Measurements from ENCODE around the gene COPS3. TPM values are rescaled to one million over a fixed set of nuclear protein-coding genes. Genes with fewer than 3 reads are reported as not detected.

Gene COPS3
- 89.4 TPM for total RNA-seq
- long read RNA-seq, transcript COPS3-201 (12 exons, 1,641 nt): major isoform, 116 of 155 reads
- long read RNA-seq, partial matches to known transcripts: 4 of 155 reads
- long read RNA-seq, other reads (novel, unspliced or antisense): 34 of 155 reads

DNA sequence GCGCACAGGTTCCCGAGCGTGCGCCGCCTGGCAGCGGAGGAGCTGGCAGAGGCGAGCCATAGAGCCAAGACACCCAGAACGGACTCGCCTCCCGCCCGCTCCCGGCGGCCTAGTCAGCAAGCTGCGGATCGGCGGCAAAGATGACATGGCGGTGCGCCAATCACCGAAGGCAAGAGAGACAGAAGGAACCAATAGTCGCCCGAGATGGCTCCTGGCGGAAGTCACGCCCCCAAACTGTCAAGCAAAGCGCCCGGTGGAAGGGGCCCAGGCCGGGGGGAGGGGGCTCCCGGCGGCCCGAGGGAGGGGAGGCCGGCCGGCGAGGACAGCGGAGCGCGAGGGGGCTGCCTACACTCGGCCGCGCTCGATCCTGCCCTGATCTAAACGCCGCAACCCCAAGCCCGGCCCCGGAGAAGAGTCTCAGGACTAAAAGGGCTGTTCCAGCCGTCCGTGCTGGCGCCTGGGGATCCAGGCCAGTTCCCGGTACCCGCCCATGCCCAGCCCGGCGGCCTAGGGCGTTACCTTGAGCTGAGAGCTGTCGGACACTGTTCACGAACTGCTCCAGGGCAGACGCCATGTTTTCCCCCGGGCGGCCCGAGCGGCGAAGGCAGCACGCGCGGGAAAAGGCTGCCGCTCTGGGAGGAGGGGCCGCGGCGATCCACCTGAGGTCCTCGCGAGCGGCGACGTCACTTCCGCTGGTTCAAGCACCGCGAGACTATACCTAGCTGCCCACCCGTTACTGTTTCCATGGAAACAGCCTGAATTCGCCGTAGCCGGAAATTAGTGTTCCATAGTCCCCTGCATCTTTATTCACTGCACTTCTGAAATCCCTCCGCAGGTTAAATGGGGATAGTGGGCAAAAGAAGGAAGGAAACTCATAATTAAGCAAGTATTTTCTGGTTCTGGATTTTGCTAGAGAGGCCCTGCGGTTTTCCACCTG lies at the start of gene COPS3:
TSS of gene COPS3 (minus strand) at position 634 of the 937 bp plus-strand sequence. CDS start at position 574, 60 bp downstream.
- ATAC-seq (peak; percentile 97), DNase-seq (peak; percentile 99)
- intact Hi-C loops (cut with micrococcal nuclease): no loop called here

DNA sequence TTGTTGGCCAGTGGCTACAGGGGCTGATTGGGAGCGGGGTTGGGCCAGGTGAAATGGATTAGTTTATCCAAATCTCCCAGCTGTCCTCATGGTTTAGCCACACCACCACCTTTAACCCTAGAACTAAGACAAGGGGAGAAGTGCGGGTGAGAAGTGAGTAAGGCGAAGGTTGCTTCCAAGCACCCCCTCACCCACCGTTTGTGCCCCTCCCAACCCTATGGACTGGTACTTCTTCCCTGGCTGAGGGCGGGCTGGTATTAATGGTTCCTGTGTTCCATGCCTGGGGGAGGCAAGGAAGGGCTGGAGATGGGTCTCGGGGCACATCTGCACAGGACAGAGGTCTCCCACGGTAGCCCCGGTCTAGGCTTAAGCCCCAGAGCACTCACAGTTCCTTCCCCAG lies 47.2 kb upstream of the COPS3 start:
- DNase-seq (peak; percentile 9), ATAC-seq (no peak)
- intact Hi-C loops (cut with micrococcal nuclease): no loop called here

DNA sequence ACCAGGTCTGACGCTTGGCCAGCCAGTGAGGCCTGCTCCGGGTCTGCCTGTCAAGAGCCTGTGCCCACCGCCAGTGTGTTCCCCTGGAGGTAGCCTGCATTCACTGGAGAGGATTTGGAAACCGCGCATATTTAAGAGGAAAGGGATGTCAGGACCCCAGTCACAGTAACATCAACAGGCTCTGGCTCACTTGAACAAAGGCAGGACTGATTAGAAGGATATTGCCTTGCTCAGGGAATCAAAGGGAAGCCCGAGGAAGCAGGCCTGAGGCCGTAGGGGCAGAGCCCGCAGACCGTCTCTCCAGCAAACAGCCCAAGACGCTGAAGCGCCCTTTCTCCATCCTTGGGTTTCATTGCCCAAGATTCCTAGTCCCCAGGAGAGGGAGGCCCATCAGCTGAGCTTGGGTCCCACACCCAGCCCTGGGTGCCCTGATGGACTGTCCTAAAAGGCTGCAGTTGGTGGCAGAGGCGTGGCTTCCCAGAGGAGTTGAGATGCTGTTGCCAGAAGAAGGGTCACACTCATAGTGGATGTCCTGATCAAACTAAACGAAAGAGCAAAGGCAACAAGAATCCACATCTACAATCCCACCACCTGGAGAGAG lies 45.3 kb upstream of the COPS3 start:
- DNase-seq: peak; percentile 5
- ATAC-seq: no peak
- intact Hi-C loops (cut with micrococcal nuclease): no loop called here

DNA sequence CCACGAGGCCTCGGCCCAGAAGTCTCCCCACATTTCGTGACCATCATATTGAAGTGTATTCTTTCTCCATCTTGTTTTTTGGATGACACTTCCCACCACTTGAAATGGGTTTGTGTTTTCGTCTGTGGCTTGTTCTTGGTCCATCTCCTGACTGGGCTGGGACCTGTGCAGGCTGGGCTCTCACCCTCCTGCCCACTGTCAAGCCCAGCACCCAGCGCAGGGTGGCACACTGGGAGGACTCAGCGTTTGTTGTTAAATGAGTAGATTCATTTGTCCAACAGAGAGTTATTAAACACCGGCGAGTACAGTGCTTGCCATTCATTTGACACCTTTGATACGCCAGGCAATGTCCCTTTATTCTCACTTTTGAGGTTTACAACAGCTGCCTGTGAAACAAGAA lies 44.8 kb upstream of the COPS3 start:
- intact Hi-C loops (cut with micrococcal nuclease): no loop called here
- DNase-seq: no peak
- ATAC-seq: no peak

DNA sequence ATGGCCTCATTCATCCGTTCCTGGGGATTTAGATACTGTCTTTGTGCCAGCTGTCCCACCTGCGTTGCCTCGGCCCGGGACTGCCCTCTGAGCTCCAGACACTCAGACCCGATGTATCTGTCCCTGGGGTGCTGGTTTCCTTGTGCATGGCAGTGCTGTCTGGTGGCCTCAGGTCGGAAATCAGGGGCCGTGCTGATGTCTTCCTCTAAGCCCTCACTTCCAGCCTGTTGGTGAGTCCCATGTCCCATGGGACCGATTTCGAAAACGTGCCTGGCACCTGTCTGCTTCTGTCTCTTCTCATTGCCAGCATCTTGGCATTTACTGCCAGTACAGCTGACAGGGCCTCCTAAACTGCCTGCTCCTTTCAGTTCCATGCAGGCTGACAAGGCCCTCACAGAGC lies 44.2 kb upstream of the COPS3 start:
- DNase-seq: no peak
- intact Hi-C loops (cut with micrococcal nuclease): no loop called here
- no peak for ATAC-seq

DNA sequence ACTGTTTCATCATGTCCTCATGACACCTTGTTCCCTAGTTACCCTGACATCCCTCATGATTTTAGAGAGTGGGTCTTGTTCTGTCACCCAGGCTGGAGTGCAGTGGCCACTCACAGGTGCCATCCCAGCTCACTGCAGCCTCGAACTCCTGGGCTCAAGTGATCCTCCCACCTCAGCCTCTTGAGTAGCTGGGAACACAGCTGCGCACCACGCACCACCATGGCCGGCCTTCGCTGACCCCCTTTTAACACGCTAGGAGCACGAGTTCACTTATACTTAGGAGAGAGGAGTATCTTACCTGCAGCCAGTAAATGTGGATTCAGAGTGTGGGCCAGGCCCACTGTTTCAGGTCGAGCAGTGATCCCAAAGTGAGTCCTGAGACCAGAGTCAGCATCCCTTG lies 43.6 kb upstream of the COPS3 start:
- DNase-seq (no peak), ATAC-seq (no peak)
- intact Hi-C loops (cut with micrococcal nuclease): no loop called here

DNA sequence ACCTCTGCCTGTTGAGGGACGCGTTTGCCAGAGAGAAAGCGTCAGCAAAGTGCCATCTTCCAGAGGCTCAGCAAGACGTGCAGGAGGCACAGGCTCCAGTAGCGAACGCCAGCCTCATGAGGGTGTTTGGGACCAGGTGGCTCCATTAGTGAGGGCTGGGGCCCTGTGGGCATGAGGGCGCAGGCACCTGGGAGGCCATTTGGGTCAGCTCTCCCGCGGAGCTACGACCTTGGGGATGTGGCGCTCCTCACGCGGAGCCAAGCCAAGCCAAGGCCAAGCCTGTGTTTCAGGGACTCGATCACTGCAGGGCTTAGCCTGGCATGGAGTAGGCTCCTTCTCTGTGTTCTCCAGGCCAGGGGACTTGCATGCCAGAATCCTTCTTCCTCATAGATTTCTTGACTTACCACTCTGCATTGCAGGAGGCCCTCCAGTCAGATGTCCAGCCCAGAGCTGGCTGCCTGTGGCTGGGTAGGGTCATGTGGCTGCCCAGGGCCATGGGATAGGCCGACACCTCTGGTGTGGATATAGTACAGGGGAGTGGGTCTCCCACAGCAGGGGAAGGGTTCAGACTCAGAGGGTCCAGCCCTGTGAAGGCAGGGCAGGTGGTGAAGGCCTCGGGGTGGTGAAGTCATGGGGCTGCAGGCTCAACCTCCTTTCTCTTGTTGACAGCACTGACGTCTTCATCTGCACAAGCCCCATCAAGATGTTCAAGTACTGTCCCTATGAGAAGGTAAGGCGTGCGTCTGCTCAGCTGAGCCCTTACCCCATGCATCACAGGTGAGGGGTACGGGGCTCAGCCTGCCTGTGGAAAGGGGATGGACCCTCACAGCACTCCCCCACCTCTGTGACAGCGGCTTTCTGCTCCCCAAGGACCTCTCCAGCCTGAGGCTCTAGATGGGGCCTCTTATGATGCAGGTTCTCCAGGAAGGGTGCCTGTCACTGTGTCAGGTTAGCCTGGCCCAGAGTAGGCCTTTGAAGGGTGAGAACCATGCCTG lies 41.8 kb upstream of the COPS3 start:
- ATAC-seq (no peak), DNase-seq (no peak)
- intact Hi-C loops (cut with micrococcal nuclease): no loop called here

DNA sequence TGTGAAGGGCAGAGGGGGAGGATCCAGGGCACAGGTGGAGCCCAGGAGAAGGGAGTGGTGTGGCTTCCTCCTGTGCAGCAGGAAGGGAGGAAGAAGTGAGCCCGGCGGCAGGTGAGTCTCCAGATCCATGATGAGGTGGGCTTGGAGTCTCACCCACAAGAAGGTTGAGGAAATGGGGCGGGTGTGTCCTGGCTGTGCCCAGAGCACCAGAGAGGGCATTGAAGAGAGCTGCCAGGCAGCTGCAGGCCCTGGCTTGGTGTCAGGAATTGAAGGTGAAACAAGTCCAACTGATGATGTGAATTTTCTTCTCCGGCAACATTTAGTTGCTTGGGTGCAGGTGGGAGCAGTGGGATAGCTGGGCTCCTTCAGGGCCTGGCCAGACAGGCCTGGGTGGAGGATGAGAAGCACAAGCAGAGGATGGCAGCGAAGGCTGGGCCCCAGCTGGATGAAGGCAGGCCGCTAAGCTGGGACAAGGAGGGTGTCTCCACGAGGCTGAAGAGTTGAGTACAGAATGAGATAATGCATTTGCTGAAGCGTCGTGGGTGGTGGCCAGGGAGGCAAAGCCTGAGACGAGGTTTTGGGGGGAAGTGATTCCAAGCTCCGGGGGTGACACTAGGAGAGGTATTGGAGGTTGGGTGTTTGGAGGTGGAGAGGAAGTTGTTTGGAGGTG lies 40.4 kb upstream of the COPS3 start:
- no peak for DNase-seq
- intact Hi-C loops (cut with micrococcal nuclease): no loop called here
- no peak for ATAC-seq

DNA sequence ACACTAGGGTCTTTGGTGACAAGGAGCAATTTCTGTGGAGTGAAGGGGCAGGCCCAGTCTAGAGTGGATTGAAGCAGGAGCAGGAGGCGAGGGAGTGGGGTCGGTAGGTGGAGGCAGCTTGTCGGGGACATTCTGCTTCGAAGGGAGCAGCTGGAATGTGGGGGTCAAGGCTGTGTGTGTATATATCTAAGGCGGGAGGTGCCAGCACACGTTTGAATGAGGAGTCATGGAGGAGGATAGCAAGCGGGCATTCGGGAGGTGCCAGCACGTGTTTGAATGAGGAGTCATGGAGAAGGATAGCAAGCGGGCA lies 39.8 kb upstream of the COPS3 start:
- DNase-seq: no peak
- intact Hi-C loops (cut with micrococcal nuclease): no loop called here
- ATAC-seq: no peak

DNA sequence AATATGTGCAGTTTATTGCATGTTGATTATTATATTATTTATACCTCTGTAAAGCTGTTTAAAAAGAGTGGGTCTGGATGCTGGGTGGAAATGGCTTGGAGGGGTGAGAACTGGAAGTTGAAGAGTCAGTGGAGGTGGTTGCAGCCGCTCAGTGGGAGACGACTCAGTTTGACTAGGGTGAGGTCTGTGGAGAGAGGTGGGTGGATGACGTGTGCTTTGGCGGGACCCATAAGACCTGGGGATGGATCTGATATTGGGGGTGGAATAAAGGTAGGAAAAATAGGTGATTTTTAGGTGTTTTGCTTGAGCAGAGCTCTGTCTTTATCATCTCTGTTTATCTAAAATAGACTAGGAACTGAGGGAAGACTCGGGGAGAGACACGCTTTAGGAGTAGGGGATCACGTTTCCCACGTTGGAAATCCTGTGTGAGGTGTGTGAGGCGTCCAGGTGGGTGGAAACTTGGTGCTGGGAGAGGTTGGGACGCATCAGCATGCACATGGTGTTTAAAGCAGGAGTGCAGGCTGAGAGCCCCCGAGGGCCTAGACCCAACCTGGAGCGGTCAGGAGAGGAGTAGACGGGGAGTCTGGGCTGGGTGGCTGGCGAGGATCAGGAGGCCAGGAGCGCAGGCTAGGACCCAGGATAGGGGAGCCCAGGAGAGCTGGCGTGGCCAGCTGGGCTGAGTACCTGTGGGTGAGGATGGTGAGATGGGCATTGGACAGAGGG lies 39.3 kb upstream of the COPS3 start:
- DNase-seq (no peak), ATAC-seq (no peak)
- intact Hi-C loops (cut with micrococcal nuclease): no loop called here

DNA sequence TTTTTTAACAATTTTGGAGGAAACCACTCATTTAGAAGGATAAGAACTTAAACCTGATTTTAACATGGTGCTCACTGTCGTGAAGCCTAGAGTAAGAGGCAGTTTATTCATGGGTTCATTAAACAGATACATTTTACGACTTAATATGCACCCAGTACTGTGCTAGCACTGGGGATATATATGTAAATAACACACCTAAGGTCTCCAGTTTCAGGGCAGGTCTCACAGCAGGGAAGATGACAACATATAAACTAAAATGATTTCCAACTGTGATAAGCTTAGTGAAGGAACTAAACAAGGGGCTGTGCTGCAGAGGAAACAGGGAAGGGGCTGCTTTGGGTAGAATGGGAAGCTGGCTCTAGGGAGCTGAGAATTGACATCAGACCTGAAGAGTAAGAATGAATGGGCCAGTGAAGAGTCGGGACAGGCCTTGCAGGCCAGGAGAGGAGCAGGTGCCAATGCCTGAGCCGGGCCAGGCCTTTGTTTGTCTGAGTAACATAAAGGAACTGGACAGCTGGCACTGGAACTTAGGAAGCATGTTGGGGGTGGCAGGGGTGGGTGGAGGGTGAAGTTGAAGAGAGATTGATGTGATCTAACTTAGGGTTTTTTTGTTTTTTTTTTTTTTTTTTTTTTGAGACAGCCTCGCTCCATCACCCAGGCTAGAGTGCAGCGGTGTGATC lies 34.2 kb upstream of the COPS3 start:
- intact Hi-C loops (cut with micrococcal nuclease): no loop called here
- DNase-seq (no peak), ATAC-seq (no peak)

DNA sequence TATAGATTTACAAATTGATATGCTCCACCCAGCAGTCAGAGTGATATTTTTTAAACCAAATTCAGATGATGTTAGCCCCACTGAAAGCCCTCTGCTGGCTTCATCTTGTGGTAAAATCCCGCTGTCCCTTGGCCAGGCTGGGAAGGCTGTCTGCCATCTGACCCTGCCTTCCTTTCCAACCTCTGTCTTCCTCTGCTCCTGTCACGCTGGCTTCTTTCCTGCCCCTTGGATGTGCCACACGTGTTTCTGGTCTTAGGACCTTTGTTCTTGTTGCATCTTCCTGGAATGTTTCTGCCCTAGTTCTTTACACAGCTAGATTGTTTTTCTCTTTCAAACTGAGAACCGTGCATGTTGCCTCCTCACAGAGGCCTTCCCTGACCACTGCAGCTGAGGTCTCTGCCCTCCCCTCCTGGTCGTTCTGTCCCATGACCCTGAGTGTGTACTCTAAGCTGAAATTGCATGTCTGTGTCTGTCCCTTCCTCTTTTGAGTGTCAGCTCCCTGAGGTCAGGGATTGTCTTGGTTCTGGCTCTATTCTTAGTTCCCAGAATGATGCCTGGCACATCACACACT lies 33.5 kb upstream of the COPS3 start:
- intact Hi-C loops (cut with micrococcal nuclease): no loop called here
- no peak for ATAC-seq
- DNase-seq: no peak

DNA sequence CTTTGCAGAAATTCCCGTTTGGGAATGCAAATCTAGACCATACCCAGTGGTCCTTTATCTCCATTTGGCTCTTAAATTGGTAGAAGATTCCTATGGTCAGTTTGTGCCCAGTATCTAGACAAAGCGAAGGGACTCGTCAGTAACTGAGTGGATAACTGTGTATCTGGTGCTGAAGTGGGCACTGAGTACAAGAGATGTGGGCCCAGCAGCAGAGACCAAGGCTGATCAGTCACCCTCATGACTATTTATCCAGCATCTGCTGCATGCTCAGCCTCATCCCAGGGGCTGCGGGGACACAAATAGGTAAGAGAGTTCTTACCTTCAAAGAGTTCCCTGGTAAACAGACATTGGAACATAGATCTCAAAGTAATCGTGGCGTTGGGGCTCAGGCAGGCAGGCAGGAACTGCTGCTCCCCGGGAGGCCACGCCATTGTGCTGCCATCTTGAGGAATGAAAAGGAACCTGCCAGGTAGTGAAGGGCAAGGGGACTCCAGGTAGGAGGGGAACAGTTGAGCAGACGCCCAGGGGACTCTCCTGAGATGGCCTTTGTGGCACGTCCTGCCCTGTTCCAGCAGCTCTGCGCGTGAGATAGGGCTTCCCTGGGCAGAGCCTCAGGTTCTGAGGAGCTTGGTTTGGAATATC lies 32.4 kb upstream of the COPS3 start:
- DNase-seq (peak; percentile 49), ATAC-seq (peak; percentile 72)
- intact Hi-C loops (cut with micrococcal nuclease): no loop called here

DNA sequence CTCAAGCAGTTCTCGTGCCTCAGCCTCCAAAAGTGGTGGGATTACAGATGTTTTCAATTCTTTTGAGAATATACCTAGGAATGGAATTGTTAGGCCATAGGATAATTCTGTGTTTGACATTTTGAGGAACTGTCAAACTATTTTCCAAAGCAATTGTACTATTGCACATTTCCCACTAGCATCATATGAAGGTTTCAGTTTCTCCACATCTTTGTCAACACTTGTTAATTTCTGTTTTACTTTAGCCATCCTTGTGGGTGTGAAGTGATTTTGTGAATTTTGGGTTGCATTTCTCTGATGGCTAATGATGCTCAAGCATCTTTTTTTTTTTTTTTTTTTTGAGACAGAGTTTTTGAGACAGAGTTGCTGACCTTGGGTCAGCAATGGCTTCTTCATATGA lies 28.3 kb upstream of the COPS3 start:
- intact Hi-C loops (cut with micrococcal nuclease): no loop called here
- no peak for DNase-seq
- no peak for ATAC-seq

DNA sequence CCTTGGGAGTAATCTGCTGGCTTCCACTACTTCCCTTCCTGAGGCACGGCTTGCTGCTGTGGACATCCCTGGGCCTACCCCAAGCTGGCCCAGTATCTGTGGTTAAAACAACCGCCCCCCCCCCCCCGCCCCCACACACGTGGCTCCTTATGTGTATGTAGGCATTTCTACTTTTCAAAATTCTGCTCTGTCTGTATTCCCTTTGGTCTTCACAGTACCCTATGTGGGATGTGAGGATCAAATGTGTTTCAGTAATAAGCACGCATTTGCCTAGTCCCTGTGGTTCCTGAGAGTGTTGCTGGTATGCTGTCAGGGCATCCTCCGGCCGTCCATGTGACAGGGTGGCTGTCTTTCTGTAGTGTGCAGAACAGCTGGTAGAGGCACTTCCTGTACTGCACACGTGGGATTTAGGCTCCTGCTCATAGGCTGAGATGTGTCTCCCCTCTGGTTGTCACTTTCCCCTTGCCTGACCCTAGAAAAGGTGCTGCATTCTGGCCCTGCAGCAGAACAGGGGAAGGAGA lies 24.3 kb upstream of the COPS3 start:
- no peak for ATAC-seq
- no peak for DNase-seq
- intact Hi-C loops (cut with micrococcal nuclease): no loop called here

DNA sequence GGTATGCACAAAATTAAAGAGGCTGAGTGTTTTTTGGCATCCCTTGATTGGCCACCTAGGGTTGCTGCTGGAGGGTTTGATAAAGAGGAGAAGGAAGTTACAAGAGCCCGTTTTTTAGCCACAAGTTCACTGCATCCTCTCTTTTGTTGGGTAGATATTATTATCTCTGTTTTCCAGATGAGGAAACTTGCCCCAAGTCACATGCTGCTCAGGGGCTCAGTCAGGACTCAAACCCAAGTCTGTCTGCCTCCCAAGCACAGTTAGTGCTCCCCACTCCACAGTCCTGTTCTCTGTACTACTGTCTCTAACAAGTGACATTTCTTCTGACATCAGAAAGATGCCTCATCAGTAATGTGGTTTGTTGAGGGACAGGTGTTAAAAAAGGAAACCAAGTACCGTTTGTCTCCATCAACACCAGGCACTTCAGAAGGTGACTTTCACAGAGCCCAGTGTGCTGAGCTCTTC lies 23.5 kb upstream of the COPS3 start:
- ATAC-seq (peak; percentile 52), DNase-seq (no peak)
- intact Hi-C loops (cut with micrococcal nuclease): no loop called here
